ENCODE measurements around the gene ILK. TPM values are rescaled to one million over a fixed set of nuclear protein-coding genes. Genes with fewer than 3 reads are reported as not detected.

The ILK gene
- total RNA-seq, 1 experiment from 2014 or later = 86.5 TPM

DNA sequence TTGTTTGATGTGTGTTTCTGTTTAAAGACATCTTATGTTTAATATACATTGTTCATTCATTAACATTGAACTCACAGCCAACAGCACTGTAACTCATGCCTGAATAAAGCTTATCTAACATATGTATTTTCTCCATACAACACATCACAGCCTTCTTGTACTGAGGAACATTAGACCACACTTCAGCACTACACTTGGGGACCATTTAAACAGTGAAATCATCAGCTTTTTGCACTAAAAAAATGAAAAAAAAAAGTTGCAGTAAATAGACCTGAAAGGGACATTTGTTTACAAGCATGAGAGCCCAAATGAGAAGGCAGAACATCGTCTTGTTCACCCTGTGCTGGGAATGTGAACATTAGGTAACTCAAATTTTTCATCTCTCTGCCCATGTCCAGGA lies 31.0 kb downstream of the ILK start:
- Histone ChIP-seq H3K27ac (ENCODE audit: low read depth, low read length, poor library complexity, severe bottlenecking) (no peak overlapping the region), H3K27me3 (replicated peaks; ENCODE audit: insufficient read depth, low read depth, low read length, poor library complexity) (no peaks in the 10 kb centered on the region), H3K36me3 (ENCODE audit: insufficient read depth, low read length, poor library complexity, severe bottlenecking) (no peaks in the 10 kb centered on the region), H3K4me3 (ENCODE audit: low read depth, low read length, poor library complexity, severe bottlenecking) (no peak overlapping the region), H3K4me1 (ENCODE audit: insufficient read depth, low read length, poor library complexity, severe bottlenecking) (no peaks in the 10 kb centered on the region), H3K9me3 (ENCODE audit: low read depth, low read length, poor library complexity, severe bottlenecking) (no peaks in the 10 kb centered on the region)
- no peak for TF ChIP-seq EZH2 (IDR thresholded peaks at IDR 0.05; ENCODE audit: borderline replicate concordance, low read depth, low read length, poor library complexity, severe bottlenecking)
- TF ChIP-seq, protein P1, sequence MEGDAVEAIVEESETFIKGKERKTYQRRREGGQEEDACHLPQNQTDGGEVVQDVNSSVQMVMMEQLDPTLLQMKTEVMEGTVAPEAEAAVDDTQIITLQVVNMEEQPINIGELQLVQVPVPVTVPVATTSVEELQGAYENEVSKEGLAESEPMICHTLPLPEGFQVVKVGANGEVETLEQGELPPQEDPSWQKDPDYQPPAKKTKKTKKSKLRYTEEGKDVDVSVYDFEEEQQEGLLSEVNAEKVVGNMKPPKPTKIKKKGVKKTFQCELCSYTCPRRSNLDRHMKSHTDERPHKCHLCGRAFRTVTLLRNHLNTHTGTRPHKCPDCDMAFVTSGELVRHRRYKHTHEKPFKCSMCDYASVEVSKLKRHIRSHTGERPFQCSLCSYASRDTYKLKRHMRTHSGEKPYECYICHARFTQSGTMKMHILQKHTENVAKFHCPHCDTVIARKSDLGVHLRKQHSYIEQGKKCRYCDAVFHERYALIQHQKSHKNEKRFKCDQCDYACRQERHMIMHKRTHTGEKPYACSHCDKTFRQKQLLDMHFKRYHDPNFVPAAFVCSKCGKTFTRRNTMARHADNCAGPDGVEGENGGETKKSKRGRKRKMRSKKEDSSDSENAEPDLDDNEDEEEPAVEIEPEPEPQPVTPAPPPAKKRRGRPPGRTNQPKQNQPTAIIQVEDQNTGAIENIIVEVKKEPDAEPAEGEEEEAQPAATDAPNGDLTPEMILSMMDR (conservative IDR thresholded peaks at IDR 0.05; ENCODE audit: low read depth, low read length) = no peak
- CTCF ChIA-PET = no interaction called here
- intact Hi-C loops (cut with micrococcal nuclease; ENCODE audit: unreplicated experiment) = no loop called here
- BruUV-seq (replicated peaks) = no TSS peak
- POLR2A ChIA-PET (ENCODE audit: low non-redundant PET) = no interaction called here
- no peak for DNase-seq (ENCODE audit: low spot score)

GRCh38 chr11:6635082-6635932 lies 31.7 kb downstream of the ILK start:
- BruUV-seq (replicated peaks) = no TSS peak
- TF ChIP-seq, protein P1 (conservative IDR thresholded peaks at IDR 0.05; ENCODE audit: low read depth, low read length) = no peak
- TF ChIP-seq EZH2 (IDR thresholded peaks at IDR 0.05; ENCODE audit: borderline replicate concordance, low read depth, low read length, poor library complexity, severe bottlenecking) = no peak
- Histone ChIP-seq H3K27ac (ENCODE audit: low read depth, low read length, poor library complexity, severe bottlenecking) (no peak overlapping the region), H3K36me3 (ENCODE audit: insufficient read depth, low read length, poor library complexity, severe bottlenecking) (no peaks in the 10 kb centered on the region), H3K4me1 (ENCODE audit: insufficient read depth, low read length, poor library complexity, severe bottlenecking) (no peaks in the 10 kb centered on the region), H3K4me3 (ENCODE audit: low read depth, low read length, poor library complexity, severe bottlenecking) (no peak overlapping the region), H3K9me3 (ENCODE audit: low read depth, low read length, poor library complexity, severe bottlenecking) (no peaks in the 10 kb centered on the region), H3K27me3 (replicated peaks; ENCODE audit: insufficient read depth, low read depth, low read length, poor library complexity) (no peaks in the 10 kb centered on the region)
- DNase-seq (ENCODE audit: low spot score) = no peak
- POLR2A ChIA-PET (ENCODE audit: low non-redundant PET) = no interaction called here
- intact Hi-C loops (cut with micrococcal nuclease; ENCODE audit: unreplicated experiment) = no loop called here
- CTCF ChIA-PET = no interaction called here

DNA sequence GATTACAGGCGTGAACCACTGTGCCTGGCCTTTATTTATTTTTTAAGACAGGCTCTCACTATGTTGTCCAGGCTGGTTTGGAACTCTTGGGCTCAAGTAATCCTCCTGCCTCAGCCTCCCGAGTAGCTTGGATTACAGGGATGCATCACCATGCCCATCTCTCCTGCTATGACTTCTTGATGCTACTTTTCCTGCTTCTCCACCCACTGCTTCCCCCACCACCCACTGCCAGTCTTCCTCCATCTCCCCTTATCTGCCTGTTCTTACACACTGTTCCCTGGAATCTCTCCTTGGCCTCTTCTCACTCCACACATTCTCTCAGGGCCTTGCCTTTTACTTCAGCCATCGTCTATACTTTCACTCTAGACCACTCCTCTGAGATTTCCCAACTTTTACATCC lies 32.9 kb downstream of the ILK start:
- Histone ChIP-seq H3K36me3 (ENCODE audit: insufficient read depth, low read length, poor library complexity, severe bottlenecking) (no peaks in the 10 kb centered on the region), H3K9me3 (ENCODE audit: low read depth, low read length, poor library complexity, severe bottlenecking) (no peaks in the 10 kb centered on the region), H3K27ac (ENCODE audit: low read depth, low read length, poor library complexity, severe bottlenecking) (no peak overlapping the region), H3K27me3 (replicated peaks; ENCODE audit: insufficient read depth, low read depth, low read length, poor library complexity) (no peaks in the 10 kb centered on the region), H3K4me3 (ENCODE audit: low read depth, low read length, poor library complexity, severe bottlenecking) (no peak overlapping the region), H3K4me1 (ENCODE audit: insufficient read depth, low read length, poor library complexity, severe bottlenecking) (no peaks in the 10 kb centered on the region)
- CTCF ChIA-PET = no interaction called here
- no TSS peak for BruUV-seq (replicated peaks)
- intact Hi-C loops (cut with micrococcal nuclease; ENCODE audit: unreplicated experiment) = no loop called here
- POLR2A ChIA-PET (ENCODE audit: low non-redundant PET) = no interaction called here
- no peak for DNase-seq (ENCODE audit: low spot score)
- TF ChIP-seq, protein P1 (conservative IDR thresholded peaks at IDR 0.05; ENCODE audit: low read depth, low read length) = no peak
- no peak for TF ChIP-seq EZH2 (IDR thresholded peaks at IDR 0.05; ENCODE audit: borderline replicate concordance, low read depth, low read length, poor library complexity, severe bottlenecking)
